ENCODE results near the gene RNF43.
"Not testable (repeated sequence)": the region's sequence is repeated elsewhere in the genome, so short reads cannot be mapped to it uniquely, and the experiment has no call there.

- TF ChIP-seq EZH2phosphoT487, EZH2, CTCF (IDR thresholded peaks at IDR 0.05): not testable (repeated sequence)
Observed at GRCh38 chr17:58397421-58397820, 19.9 kb downstream of the RNF43 start.

Data from neural progenitor cell (in vitro differentiated cells).